Measurements from ENCODE around the gene PIK3R3.
"Not testable (repeated sequence)": the region's sequence is repeated elsewhere in the genome, so short reads cannot be mapped to it uniquely, and the experiment has no call there.

PIK3R3 gene

DNA sequence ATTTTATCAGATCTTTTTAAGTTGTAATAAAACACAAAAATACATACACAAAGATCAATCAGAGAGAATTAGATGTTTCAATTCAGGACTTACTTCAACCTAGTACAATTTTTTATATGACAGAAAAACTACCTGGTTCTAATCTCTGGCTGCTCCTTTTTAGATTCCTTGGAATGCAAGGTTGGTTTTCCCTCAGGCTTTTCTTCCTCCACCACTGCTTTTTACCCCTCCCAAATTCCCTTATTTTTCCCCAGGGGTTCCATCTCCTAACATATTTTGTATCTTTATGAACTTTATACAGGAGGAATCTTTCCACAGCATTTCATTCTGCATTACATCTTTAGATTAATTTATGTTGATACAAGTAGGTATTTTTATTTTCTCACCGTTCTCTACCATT lies 33.2 kb downstream of the PIK3R3 start:
- no peak for DNase-seq

DNA sequence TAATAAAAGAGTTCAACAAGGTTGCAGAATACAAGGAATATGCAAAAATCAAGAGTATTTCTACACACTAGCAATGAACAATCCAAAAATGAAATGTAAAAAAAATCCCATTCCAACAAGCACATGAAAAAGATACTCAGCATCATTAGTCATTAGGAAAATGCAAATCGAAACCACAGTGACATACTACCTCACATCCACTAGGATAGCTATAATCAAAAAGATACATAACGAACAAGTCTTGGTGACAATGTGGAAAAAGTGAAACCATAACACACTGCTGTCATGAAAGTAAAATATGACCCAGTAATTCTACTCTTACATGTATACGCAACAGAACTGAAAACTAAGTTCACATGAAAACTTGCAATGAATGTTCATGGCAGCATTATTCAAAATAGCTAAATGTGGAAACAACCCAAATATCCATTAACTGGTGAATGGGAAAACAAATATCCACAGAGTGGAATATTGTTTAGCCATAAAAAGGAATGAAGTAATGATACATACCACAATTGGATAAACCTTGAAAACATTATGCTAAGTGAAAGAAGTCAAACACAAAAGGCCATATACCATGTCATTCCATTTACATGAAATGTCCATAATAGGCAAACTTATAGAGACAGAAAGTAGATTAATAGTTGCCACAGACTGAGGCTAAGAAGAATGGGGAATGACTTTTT lies 34.3 kb downstream of the PIK3R3 start:
- DNase-seq, result no peak

DNA sequence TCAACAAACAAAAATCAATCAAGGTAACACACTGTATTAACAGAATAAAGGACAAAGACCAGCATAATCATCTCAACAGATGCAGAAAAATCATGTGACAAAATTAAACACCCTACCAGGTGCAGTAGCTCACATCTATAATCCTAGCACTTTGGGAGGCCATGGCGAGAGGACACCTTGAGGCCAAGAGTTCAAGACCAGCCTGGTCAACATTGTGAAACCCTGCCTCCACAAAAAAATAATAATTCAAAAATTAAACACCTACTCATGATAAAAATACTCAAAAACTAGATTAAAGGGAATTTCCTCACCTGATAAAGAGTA lies 35.3 kb downstream of the PIK3R3 start:
- no peak for DNase-seq

DNA sequence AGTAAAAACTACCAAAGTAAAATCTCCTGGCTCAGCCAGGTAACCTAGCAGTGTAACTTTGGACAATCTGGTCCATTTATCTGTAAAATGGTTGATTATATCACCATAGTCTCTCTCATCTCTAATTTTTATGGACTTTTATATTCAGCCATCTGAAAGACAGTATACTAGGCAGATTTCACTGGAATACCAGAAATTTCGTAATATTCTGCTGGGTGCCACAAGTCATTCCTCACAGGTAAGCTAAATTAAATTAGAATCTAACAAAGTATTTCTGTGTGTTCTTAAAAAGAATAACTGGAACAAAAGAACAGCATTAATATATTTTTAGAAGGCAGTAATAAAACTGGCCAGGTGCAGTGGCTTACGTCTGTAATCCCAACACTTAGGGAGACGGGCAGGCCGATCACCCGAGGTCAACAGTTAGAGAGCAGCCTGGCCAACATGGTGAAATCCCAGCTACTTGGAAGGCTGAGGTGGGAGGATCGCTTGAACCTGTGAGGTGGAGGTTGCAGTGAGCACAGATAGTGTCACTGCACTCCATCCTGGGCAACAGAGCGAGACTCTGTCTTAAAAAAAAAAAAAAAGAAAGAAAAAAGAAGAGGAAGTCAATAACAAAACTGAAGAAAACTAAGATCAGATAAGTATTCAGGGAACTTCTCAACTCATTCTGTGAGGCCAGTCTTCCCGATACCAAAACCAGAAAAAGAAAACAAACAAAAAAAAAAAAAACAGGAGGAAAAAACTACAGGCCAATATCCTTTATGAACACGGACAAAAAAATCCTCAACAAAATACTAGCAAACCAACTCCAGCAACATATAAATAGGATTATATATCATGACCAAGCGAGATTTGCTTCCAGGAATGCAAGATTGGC lies 35.9 kb downstream of the PIK3R3 start:
- no peak for DNase-seq

DNA sequence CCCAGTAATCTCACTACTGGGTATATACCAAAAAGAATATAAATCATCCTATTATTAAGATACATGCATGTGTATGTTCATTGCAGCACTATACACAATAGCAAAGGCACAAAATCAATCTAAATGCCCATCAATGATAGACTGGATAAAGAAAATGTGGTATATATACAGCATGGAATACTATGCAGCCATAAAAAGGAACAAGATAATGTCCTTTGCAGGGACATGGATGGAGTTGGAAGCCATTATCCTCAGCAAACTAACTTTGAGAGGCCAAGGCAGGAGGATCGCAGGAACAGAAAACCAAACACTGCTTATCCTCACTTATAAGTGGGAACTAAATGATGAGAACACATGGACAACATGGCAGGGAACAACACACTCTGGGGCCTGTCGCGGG lies 37.3 kb downstream of the PIK3R3 start:
- not testable (repeated sequence) for DNase-seq

DNA sequence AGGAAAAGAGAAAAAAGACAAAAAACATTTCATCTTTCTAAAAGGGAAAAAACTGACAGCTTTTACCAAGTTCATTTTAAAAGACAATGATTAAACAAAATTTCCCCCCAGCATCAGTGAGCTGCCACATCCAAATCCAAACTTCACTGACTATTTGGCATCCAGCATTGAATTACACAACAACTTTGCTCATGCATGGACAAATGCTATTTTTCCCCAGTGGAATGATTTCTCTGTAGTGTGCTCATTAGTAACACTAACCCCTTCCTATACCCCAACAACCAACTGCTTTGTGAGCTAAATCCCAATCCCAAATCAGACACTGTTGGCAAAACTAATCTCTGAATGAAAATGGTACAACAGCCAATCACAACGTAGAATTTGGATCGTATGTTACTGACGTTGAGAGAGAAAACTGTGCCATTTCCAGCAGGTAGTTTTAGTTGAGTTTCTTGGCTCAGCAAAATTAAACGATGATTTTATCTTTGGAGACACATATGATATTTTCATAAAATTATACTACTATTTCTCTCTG lies 37.9 kb downstream of the PIK3R3 start:
- DNase-seq, result no peak

DNA sequence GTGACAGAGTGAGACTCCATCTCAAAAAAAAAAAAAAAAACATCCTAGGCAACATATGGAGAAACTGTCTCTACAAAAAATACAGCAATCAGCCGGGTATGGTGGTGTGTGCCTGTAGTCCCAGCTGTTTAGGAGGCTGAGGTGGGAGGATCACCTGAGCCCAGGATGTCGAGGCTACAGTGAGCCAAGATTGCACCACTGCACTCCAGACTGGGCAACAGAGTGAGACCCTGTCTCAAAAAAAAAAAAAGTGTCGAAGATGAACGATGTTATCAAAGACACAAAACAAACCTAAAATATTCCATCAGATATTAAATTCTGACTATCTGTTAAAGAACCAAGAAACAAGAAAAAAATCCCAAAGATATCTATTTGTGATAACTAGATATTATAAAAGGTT lies 38.6 kb downstream of the PIK3R3 start:
- not testable (repeated sequence) for DNase-seq

- DNase-seq, result no peak
These were observed 44.5 kb downstream of the PIK3R3 start for GRCh38 chr1:46087891-46088290.

GRCh38 chr1:46086576-46086975 lies 45.9 kb downstream of the PIK3R3 start:
- DNase-seq, result no peak

- no peak for DNase-seq
These were observed 47.6 kb downstream of the PIK3R3 start for GRCh38 chr1:46084553-46085451.

DNA sequence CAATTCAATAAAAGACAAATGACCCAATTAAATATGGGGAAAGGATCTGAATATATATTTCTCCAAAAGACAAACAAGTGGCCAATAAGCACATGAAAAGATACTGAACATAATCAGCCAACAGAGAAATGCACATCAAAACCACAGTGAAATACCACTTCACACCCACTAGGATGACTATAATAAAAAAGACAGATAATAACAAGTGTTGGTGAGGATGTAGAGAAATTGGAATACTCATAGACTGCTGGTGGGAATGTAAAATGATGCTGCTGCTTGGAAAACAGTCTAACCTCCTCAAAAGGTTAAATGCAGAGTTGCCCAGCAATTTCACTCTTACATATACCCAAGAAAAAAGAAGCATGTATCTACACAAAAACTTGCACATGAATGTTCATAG lies 48.9 kb downstream of the PIK3R3 start:
- DNase-seq, result no peak

- DNase-seq, result no peak
These were observed 50.8 kb downstream of the PIK3R3 start for GRCh38 chr1:46081619-46082018.

GRCh38 chr1:46081206-46081605 lies 51.2 kb downstream of the PIK3R3 start:
- DNase-seq, result no peak

GRCh38 chr1:46080257-46080656 lies 52.2 kb downstream of the PIK3R3 start:
- DNase-seq, result no peak

GRCh38 chr1:46077644-46078043 lies 54.8 kb downstream of the PIK3R3 start:
- DNase-seq, result no peak

DNA sequence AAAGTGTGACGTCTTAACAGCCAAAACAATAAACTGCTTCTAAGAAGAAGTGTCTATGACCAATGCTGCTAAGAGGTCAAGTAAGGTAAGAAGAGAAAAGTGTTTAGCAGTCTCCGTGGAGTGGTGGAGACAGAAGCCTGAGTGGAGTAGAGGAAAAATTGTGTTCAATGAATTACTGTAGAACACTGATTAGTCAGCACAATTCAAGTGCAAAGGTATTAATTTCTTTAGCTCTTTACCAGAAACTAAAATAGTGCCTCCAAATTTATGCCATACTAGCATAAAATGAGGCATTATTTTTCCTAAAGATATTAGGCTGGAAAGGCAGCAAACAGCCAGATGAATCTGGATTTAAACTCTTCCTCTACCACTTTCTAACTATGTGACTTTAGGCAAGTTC lies 56.1 kb downstream of the PIK3R3 start:
- no peak for DNase-seq

DNA sequence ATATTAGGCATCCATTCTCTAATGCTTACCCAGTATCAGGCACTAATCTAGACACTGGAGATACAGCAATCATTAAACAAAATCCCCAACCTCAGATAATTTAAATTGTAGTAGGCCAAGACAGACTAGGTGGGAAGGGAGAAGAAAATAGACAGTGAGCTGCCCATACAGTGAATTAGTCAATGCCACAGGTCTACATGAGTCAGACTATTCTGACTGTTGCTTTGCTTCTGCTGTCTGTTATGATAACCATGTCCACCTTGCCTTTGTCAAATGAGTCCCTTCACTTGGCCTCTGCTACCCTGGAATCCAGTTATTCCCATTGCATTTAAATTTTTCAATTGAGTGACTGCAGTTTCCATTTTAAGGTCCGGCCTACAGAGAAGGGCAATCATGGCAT lies 59.5 kb downstream of the PIK3R3 start:
- no peak for DNase-seq

DNA sequence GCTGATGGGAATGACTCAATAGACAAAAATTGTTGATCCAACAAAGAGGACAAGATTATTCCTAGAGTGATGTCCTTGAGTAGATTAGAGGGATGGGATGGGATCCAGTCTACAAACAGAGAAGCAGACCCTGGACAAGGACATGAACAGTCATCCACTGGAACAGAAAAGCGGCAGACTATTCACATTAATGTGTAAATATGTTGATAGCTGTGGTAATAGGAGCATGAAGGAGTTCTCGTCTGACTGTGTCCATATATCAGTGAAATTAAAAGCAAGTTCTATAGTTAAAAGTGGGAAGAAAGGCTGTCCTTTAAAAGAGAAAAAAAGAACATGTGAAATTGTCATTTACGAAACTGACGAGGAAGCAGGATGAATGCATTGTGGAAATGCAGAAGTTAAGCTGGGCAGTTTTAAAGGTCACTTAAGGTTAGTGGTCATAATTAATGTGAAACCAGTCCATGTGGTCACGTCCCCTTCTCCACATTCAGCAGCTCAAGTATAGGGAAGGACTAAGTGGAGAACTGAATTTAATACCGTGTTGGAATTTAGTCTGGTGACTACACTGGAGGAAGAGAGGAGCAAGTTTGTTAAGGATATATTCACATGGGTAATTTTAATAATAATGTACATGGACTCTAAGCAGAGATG lies 62.1 kb downstream of the PIK3R3 start:
- DNase-seq, result no peak

GRCh38 chr1:46068525-46068924 lies 63.9 kb downstream of the PIK3R3 start:
- no peak for DNase-seq

DNA sequence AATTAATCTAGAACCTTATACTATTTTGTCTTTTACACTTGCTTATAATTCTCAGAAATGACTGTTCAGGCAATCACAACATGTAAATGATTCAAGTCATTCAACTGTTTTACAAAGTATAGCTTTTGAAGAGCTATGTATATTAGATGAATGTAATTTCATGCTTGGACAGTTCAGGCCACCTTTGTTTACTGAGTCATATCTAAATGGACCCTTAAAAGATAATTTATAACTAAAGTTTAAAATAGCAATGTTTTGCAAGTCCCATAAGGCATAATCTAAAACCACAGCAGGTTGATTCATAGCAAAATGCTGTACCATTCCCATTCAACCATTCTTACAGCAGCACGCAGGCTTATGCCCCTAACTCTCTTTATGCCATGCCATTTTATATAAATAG lies 64.8 kb downstream of the PIK3R3 start:
- no peak for DNase-seq

DNA sequence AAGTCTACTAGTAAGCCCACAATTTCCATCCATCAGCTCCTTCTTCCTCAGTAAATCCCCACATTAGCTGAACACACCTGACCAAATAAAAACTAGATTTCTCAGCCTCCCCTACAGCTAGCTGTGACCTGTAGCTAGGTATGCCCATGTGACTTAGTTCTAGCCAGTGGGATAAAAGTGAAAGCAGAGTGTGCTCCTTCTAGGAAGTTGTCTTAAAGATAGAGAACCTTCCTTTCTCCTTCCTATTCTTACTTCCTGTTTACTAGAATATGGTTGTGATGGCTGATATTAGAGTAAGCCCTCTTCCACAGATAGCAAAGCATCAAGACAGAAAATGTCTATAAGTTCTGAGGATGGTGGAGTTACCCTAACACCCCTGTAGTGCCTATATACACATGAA lies 67.0 kb downstream of the PIK3R3 start:
- DNase-seq, result no peak

DNA sequence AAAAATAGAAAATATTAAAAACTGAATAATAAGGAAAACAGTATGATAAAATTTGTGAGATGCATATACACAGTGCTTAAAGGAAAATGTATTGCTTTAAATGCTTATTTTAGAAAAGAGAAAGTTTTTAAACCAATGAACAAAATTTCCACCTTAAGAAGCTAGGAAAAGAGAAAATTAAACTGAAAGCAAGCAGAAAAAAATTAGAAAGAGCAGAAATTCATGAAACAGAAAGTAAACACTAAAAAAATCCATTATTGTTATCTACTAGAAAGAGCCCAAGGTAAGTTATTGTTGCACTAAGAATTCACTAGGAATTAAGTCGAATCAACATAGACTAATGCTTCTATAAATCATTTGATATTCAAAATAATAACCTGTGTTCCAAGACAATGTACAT lies 67.7 kb downstream of the PIK3R3 start:
- no peak for DNase-seq
